Measurements from ENCODE around the gene ZNF630.
"Not testable (repeated sequence)": the region's sequence is repeated elsewhere in the genome, so short reads cannot be mapped to it uniquely, and the experiment has no call there.

DNA sequence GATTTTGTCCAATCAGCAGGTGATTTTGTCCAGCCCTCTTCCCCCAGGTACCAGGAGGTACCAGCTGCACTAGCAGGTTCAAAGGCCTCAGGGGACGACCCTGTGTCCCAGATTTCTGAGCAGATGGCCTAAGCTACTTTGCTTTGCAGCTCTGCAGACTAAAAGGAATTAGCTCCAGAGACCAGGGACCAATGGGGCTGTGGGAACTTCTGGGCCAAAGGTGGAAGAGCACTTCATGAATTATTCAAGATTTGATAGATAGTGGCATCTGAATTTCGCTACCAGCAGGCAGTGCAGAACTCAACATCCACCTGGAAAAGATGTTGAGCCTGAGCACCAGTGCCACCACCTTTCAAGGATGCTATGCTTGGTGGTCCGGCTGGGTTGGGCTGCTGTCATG lies 21.1 kb upstream of the ZNF630 start:
- TF ChIP-seq, protein P1, sequence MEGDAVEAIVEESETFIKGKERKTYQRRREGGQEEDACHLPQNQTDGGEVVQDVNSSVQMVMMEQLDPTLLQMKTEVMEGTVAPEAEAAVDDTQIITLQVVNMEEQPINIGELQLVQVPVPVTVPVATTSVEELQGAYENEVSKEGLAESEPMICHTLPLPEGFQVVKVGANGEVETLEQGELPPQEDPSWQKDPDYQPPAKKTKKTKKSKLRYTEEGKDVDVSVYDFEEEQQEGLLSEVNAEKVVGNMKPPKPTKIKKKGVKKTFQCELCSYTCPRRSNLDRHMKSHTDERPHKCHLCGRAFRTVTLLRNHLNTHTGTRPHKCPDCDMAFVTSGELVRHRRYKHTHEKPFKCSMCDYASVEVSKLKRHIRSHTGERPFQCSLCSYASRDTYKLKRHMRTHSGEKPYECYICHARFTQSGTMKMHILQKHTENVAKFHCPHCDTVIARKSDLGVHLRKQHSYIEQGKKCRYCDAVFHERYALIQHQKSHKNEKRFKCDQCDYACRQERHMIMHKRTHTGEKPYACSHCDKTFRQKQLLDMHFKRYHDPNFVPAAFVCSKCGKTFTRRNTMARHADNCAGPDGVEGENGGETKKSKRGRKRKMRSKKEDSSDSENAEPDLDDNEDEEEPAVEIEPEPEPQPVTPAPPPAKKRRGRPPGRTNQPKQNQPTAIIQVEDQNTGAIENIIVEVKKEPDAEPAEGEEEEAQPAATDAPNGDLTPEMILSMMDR (conservative IDR thresholded peaks at IDR 0.05; ENCODE audit: low read length): not testable (repeated sequence)
- not testable (repeated sequence) for TF ChIP-seq EZH2phosphoT487 (IDR thresholded peaks at IDR 0.05; ENCODE audit: borderline replicate concordance)

All from Loucy (cell line).